GM04504 (cell line): Measurements from ENCODE around the gene TMEM212.
"Not testable (repeated sequence)": the region's sequence is repeated elsewhere in the genome, so short reads cannot be mapped to it uniquely, and the experiment has no call there.

ENCODE experiments used
- DNase-seq: peaks from one replicate; pipeline ENCODE4 v3.0.0-alpha.2; 2012; ENCODE audit warnings: low read depth

The TMEM212 gene

DNA sequence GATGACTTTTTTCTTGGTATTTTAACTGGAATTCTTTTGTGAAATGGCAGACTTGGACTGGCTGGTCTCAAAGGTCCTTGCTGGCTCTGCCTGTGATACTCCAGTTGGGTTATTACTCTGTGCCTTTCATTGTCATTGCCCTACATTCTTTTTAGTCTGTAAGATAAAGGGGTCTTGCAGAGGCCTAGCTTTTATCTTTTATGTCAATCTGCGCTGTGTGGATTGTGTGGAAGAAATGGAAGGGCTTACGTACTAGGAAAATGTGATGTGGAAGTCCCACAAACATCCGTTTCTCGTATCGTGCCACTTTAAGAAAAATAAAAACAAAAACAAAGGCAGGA, 8.7 kb upstream of the TMEM212 start:
- no peak for DNase-seq

DNA sequence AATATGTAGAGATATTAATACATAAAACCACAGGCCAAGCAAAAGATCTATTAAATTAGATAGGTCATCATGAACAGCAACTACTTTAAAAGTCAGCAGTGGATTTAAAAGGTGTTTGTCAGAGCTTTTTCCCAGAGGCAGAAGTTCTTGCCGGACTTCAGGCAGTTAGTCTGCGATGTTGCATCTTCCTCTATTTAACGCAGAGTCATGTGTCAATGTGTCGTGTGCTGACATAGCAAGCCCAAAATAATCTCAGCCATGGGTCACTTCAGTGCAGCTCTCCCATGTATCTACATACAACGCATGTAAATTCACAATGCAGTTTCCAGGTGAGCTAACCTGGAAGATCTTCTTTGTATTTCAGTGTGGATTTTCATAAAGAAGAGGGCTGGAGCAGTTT, 8.0 kb upstream of the TMEM212 start:
- DNase-seq: no peak

DNA sequence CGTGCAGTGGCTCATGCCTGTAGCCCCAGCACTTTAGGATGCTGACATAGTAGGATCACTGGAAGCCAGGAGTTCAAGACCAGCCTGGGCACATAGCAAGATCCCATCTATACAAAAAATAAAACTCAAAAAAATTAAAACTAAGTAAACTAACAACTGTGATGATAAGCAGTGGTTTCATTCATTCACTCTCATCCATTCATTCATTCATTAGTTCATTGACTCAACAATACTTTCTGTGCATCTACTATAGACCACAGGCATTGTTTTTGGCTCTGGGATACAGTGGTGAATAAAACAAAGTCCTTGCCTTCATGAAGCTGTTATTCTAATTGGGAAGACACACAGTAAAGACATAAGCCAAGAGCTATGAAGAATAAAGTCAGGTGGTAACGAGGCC, 7.5 kb upstream of the TMEM212 start:
- DNase-seq: no peak

DNA sequence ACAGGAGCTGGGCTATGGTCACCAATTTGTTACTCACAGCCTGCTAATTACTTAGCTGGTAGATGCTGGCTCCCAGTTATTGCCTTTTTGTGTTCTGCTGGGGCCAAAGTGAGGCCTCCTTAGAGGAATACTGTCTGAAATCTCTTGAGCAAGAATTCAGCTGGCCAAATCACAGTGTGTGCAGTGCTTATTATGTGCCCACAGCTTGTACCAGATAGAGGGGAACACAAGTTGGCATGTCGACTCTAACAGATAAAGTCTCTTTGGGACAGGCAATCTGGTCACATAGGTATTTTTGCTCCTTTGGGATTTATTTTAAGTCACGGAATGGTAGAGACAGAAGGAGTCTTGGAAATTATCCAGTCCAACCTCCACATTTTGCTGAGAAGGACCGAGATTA, 6.3 kb upstream of the TMEM212 start:
- no peak for DNase-seq

DNA sequence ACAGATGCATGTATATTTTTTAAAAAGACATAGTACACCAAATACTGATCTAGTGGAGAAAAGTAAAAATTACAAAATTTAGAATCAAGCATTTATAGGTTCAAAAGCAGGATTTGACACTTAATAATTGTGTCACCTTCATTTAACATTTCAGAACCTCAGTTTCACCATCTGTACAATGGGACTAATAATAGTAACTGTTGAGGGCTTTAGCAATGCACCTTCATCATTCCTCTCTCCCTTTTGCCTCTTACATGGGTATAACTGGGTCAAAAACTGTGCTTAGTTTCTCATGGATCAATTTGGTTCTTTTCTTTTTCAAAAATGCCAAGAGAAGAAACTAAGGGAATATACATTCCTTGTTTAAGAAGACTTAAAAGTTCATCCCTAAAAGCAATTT, 5.5 kb upstream of the TMEM212 start:
- no peak for DNase-seq

DNA sequence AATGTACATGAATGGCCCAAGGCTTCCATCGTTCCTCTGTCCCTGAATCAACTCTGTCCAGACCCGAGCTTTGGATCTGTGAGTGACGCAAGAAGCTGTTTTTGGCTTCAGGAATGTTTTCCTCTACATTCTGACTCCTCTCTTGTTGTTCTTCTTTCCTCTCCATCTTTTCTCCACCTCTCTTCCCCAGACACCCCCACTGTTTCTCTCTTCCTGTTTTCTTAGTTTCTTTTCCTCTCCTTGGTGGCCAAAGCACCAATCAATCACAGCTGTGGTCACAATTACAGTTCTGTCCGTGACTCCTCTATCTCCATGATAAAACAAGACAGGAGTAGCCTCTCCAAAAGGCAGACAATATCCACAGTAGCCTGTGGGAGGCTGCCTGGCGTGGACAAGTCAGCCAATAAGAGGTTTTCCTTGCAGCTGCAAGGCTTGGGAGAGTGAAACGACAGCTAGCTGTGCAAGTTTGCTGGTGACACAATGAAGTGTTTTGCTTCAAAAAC, 4.9 kb upstream of the TMEM212 start:
- DNase-seq: peak; percentile 63

DNA sequence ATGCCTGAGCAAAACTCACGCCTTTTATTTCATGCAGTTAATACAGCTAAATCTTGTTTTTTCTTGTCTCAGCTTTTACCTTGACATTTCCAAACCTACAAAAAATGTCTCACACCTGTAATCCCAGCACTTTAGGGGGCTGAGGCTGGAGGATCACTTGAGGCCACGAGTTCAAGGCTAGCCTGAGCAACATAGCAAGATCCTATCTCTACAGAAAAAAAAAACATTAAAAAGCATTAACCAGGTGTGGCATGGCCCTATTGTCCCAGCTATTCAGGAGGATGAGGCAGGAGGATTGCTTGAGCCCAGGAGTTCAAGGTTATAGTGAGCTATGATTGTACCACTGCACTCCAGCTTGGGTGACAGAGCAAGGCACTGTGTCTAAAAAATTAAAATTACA, 3.9 kb upstream of the TMEM212 start:
- no peak for DNase-seq

DNA sequence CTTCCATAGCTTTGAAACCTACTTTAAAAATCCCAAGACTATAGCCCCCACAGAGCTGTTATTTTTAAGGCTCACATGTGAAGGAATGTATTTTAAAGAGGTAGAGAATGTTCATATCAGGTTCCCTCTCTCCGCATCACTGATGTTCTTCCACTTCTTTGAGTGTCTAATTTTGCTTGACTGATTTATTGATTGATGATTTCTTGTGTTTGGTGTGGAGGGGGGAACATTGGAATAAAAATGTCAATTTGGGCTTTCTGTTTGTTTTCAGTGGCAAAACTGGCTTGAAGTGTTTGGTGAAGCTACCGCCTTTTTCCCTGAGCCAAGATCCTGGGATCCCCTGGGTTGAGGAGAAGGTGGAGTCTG, 2.7 kb upstream of the TMEM212 start:
- no peak for DNase-seq

DNA sequence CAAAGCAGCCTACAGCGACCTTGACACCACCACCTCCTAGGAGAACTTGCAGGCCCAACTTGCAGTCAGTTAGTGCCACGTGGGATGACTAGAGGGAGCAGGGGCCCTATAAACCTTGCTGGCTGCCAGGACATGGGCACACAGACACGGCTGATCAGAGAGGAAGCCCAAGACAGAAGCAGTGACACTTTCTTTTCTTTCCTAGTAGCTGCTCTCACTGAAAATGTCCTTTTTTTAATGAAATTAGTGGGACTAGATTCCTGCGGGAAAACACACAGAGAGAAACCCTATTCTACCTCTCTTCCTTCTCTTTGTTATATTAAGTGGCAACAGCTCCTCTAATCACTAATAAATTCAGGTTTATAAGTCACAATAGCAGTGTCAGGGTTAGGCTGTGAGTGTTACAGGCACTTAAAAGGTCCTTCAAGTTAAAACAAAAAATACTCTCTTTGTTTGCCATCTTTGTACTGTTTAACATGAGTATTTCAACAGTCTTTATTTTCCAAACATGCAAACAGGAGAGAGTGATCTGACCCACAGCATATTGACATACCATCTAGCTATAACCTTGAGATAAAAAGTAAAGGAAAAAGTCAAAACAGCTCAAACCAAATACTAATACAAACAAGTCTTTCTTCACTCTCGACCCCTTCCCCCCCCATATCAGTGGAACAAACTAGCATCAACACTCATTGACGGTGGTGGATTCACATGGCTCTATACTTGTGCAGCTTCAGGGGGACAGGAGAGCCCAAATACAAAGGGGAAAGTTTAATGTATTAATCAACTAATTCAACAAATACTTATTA, 2.1 kb upstream of the TMEM212 start:
- DNase-seq: no peak

DNA sequence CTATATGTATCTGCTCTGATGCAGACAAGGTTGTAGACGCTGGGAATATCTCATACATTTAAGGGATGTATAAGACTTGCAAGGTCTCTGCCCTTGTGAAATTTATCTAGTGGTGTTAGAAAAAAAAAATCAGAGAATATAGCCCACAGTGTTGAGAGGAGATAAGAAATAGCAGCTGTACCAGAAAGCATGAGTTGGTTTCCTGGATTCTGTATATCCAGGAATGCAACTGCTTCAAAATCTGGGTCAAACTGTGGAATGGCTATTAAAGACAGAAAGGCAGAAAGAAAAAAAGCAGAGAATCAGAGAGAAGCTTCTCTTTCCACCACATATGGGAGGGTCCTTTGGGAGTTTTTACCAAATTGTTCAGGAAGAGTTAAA, 1.5 kb upstream of the TMEM212 start:
- no peak for DNase-seq

DNA sequence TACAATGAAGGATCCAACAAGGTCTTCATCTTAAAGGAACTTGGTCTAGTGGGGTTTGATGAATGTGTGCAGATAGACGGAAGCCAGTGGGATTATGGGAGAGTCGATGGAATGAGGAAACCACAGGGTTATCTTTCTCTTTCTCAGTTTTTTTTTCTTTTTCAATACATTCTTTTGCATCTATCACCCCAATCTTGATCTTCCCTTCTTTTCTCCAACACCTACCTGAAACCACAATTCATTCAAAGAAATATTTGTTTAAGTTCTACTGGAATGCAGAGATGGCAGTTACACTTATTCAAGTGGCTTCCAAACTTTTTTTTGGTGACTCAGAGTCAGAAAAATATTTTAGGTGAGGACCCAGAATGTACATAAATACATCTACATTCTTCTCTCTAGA, 1.7 kb downstream of the TMEM212 start:
- no peak for DNase-seq

DNA sequence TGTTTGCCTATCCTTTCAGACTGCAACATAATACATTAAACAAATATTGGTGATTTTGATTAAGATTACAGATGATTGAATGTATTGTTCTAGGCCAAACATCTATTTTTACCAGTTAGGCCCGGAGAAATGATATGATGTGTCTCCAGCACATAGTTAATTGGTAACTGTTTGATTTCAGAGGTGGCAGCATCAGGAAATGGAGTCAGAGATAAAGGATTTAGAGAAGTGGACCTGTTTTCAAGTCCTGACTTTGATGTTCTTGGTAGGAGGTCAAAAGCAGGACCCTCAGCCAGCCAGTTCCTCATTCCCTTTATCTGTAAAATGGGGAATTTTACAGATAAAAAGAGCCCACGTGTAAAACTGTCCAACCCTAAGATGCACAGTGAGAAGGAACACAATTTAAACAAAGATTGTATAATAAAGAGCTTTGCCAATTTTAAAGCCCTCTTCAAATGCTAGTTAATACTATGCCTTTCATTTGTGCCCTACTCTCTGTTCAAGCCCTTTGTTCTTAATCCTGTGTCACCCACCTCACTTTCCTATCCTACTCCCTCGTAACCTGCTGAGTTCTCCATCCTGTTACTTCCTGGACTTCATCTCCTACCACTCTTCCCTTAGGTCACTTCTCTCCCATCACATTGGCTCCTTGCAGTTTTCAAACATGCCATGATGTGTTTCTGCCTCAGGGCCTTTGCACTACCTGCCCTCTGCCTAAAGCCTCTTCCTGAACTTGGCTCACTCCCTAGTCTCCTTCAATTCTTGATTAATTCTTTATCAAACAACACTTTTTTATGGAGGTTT, 2.5 kb downstream of the TMEM212 start:
- DNase-seq: no peak

DNA sequence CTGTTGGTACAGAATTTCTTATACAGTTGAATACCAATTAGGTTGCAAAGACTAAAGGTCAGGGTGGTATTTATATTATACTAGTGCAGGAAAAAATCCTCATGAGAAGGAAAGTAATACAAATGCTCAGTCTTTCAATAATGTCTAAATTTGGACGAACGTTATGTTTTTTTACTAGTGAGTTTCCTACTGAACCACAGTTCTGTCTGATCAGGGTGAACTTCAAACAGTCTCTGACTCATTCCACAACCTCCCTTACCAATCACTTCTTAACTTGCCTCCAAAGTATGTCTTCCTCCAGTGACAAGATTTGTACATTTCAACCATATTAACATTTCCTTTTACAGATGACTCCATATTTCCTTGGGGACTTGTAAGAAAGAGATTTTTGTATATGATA, 3.4 kb downstream of the TMEM212 start:
- no peak for DNase-seq

DNA sequence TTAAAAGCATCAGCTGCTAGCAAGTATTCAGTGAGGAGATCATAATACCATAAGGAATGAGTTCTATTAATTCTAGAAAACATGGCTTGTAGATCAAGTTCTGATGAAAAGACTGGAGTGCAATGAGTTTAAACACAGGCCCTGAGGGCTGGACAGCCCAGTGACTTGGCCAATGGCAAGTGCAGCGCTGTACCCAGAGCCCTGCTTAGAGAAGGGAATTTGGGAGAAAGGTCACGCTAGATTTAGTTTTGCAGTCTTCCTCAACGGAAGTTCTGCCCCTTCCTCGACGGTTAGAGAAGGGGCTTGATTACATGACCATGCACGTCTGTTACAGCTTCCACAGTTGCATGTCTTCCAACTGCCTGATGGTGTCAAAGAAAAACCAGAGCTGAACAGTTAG, 4.0 kb downstream of the TMEM212 start:
- DNase-seq: no peak

DNA sequence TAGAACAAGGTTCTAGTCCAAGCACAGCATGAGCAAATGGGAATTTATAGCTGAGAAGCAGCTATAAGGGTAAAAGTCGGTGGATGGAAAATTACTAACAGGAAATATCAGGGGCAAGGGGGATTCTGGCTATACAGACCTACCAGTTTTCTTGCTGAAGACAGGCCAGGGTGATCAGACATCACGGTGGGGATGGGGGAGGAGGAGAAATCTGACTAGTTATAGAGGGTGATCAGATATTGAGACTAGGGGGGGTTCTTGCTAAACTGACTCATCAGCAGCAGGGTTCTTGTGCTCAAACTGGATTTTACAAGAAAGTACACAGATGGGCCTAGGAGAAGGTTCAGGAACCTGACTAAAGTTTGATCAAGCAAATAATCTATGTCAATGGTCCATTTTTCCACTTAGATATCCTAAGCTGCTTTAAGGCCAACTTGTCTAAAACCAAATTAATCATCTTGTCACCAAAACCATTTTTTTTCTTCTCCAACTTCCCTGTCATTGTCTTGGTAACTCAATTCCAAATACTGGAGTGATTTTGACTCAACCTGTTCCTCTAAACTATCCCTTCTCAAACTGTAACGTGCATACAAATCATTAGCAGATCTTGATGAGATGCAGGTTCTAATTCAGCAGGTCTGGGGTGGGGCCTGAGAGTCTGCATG, 4.6 kb downstream of the TMEM212 start:
- no peak for DNase-seq

DNA sequence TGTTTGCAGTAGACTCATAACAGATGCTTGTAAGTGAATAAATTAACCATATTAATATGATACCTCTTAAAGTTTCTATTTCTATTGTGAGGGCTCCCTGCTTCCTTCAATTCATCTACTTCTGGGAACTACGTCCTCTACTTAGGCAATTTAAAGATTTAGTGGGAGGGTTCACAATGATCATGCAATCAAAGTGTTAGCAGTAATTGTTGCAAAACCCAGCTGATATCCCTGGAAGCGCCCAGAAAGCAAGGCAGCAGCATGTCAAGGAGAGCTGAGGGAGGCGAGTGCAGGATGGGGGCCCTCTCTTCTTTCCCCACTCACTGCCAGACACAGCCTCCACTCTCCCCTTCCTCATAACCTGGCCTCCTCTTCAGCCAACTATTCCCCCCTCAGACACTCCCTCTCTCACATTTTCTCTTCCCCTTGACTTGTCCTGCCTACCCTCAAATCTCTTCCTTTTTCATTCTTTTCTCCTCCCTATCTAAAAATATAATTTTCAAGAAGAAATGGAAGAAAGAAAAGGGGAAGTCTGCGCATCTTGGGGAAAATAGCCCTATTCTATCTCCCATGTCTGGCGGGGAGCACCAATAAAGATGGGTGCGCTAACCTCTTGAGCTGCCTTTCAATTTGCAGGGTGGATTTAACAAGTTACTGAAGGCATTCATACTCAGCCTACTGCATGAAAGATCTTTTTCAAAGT, 6.6 kb downstream of the TMEM212 start:
- no peak for DNase-seq

DNA sequence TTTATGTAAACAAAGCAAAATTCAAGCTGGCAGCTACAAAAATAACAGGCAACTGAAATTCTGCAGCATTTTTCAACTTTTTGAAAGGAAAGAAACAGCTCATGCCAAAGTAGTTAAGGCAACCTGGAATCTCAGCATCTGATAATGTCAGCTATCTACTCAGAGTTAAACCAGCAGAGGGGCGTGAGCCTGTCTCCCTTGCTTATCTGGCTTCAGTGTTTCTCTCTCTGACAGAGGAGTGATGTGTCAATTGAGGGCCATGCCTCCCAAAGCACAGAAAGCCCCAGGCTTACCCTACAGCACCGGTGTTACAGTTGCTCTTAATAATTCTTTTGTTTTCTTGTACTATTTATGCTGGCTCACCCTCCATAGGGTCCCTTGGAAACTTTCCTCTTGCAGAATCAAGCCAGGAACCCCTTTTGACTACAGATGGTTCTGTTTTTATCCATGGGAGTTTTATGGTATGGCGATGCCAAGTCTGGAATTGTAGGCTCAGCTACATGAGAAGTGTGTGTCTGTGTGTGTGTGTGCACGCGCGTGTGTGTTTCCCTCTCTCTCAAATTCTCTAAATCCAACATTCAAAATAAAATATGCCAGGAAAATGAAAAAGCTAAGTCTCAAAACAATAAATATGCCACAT, 7.3 kb downstream of the TMEM212 start:
- DNase-seq: no peak

DNA sequence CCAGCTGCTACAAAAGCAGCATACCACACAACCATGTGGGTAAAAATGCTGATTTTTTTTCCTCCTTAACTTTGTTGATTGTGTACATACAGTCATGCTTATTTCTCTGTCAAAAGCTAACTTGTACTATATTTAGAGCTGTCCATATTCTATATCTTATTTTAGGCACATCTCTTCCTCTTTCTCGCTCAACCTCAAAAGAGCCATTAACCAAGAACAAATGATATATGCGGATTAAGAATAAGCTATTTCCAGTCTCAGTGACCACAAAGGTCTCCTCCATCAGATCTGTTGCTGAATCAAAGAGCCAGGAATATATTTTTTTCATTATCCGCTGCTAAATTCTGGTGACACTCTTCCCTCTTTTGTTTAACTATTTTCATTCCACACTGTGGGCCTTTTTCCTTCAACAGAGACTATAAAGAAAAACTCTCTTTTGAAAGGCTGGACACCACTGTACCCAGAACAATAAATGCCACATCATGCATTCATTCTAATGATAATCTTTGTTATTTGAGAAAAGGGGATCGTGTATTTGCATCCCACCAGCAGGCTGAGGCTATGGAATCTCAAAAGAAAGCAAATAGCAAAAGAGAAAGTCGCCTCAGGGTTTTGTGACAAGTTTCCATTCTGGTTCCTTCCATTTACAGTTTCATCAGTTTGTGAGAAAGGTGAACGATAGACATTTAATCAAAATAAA, 8.0 kb downstream of the TMEM212 start:
- no peak for DNase-seq

DNA sequence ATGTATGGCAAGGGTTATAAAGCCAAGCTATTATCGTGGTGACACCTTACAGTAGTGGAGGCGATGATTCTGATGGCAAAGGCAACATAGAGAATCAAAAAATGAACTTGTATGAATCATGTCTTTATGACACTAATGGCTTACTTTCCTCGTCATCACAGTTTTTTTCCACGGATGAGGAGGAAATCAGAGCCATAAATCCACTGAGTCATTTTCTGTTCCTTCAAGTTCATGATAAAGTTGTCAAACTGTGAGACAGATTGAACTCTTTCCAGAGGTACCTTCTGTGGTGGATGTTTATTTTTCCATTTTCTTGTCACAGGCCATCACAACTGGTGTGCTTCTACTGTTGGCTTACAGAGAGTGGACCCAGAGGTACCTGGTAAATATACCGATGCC, 8.5 kb downstream of the TMEM212 start:
- no peak for DNase-seq

DNA sequence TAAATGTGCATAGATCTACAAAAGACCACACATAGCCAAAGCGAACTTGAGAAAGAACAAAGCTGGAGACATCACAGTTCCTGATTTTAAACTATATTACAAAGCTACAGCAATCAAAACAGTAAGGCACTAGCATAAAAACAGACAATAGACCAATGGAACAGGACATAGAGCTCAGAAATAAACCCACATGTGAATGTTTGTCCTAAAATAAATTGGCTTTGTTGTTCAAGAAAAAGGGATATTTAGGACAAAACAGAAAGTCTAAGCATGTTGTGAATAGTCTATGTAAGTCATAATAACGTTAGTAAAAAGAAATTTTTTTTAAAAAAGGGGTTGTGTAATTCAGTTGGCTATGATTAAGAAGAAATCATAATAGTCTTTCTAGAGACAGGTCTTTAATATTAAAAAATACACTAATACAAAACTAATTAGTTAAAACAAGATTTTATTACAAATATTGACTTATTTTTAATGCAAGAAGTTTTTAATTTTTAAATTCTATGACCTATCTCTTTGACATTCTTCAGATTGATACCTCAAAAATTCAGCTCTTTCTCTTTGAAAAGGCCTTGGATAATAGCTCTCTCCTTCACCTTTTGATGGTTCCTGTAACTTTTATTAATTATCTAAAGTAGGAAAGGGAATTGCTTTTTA, 11.6 kb downstream of the TMEM212 start:
- DNase-seq: no peak

DNA sequence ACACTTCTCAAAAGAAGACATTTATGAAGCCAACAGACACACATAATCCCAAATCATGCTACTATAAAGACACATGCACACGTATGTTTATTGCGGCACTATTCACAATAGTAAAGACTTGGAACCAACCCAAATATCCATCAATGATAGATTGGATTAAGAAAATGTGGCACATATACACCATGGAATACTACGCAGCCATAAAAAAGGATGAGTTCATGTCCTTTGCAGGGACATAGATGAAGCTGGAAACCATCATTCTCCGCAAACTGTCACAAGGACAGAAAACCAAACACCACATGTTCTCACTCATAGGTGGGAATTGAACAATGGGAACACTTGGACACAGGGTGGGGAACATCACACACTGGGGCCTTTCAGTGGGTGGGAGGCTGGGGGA, 15.6 kb downstream of the TMEM212 start:
- DNase-seq: not testable (repeated sequence)
